Myocyte (in vitro differentiated cells): ENCODE measurements around the gene CR2. TPM values are rescaled to one million over a fixed set of nuclear protein-coding genes. Genes with fewer than 3 reads are reported as not detected.
"Not testable (repeated sequence)": the region's sequence is repeated elsewhere in the genome, so short reads cannot be mapped to it uniquely, and the experiment has no call there.

Source experiments
- DNase-seq: peaks from one replicate; pipeline ENCODE4 v3.0.0-alpha.2; 2012; ENCODE audit warnings: low read depth
- total RNA-seq: library from RNA; depleted of rRNA; stranded (reverse); fragments of >200 nt; gene quantifications from 2 replicates; pipeline ENCODE4 v1.2.3, GENCODE V29; 2014

CR2 gene
- total RNA-seq, 1 donor from 2014 or later: not detected

DNA sequence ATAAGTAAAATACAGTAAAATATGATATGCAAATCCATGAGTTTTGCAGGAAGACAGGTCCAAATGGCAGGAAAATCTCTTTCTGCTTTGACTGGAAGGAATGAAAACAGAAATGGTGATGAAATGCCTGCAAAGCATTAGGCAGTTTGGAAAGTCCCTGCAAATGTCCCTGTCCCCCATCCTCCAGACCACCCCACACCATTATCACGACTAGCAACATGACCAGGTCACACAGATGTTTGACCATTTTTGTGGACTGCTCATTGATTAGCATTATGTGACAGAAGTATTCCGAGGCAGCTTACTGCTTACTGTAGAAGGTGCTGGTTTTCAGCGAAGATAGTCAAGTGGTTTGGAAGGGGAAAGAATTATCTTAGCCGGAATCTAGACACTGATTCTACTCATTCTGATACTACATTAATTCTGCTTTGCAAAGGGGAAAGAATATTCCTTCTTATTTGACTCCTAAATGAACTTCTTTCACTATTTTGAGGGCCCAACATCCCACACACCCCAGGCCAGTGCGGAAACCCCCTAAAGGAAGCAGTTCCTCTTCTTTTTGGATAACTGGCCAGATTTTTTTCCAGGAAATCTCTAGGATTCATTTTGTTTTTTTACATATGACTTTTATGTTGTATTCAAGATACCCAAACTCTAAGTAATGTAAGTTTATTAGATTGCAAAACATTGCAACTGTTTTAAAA is 9.5 kb upstream of the CR2 start:
- DNase-seq: no peak

DNA sequence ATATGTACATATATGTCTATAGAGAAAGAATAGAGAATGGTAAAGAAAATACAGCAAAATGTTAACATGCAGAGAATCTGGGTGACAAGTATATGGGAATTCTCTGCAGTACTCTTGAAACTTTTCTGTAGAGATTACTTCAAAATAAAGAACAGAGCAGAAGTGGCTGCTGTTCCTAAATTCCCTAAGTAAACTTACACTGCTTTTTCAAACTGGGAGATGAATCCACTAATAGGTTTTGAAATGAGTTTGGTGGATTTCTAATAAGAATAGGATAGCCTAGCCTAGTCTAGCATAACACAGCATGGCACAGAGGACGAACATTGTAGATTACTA is 450 bp upstream of the CR2 start:
- DNase-seq: no peak

DNA sequence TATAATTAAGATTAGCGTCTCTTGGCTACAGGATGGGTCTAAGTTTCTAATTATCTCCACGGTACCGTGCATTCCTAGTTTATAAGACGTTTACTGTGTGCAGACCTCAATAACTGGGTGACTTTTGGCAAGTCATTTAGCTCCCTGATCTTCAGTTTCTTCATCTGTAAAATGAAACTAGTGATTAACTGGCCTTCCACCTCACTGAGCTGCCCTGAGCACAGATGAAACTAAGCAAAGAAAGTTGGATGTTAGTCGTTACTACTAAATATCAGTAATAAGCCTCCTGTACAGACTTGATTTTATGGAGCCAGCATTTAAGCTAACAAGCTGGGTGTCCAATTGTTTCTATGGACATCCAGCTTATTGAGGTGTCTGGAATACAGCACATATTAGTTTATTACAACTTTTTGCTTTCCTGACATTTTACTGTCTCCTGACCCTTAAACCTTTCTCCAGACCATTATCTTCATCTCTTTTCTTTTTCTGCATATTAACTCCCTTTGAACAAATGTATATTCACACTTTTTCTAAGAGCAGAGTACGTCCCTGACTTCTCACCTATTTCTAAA is 1.1 kb downstream of the CR2 start:
- no peak for DNase-seq

GRCh38 chr1:207458414-207458813 is 4.3 kb downstream of the CR2 start:
- DNase-seq: no peak

GRCh38 chr1:207459008-207459407 is 4.9 kb downstream of the CR2 start:
- no peak for DNase-seq

DNA sequence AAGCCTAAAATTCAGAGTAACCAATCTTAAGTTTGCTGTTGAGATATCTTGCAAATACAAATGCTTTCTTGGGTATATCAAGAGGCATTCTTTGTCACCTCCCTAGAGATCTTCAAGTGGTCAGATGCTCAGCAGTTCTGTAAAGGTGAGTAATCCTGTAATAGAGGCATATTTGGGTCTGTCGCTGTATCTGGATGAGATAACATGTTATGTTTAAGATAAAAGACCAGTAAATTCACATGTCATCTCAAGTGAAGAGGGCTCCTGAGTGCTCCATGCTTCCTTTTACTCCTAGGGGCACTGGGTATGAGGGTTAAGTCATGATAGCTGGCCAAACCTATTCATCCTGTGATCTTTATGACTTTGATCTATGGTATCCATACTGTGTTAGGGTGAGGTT is 7.5 kb downstream of the CR2 start:
- no peak for DNase-seq

DNA sequence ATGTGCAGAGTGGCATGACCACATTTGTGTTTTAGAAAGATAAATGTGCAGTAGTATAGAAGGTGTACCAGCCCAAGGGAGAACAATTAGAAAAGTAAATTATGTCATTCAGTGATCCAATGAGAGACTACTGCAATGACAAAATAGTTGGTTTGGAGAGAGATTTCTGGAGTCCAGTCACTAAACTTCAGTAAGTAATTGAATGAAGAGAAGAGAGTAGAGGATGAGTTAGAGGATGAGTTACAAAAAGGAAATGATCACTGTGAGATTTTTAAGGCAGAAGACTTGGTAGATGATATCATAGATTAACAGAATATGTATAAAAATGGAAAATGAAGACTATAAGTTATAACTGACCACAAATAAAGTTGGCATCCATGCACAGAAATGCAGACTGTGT is 8.4 kb downstream of the CR2 start:
- DNase-seq: no peak

DNA sequence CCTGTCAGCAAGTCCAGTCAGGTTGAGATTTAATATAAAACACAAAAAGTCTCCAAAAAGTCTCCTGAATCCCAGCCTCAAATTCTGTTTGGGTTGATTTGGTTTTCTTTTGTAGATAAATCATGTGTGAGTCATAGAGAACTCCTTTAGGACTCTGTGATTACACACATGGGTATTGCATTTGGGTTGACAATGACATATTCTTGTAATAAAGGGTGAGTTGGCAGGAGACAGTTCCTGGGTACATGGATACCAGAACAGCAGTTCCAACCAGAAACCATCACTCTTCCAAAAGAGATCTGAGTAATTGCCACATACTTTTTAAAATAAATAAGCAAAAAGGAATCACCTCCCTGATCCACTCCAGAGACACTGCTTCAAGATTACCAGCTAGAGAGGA is 8.9 kb downstream of the CR2 start:
- no peak for DNase-seq

- no peak for DNase-seq
Measured at GRCh38 chr1:207463571-207463970, 9.4 kb downstream of the CR2 start.

- DNase-seq: no peak
Measured at GRCh38 chr1:207470927-207471326, 16.8 kb downstream of the CR2 start.

DNA sequence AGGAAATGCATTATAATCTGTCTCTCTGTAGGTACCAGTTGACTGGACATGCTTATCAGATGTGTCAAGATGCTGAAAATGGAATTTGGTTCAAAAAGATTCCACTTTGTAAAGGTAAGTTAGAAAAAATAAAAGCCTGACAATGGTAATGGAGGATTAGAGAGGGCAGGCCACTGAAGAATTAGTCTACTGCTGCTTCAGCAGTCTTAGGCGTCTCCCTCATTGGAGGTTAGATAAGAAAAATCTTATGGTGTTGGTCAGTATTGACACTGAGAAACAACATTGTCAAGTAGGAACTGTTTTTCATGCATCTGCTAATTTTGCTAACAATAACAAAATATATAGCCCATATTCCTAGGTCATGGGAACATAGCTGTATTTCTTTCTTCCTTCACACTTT is 20.1 kb downstream of the CR2 start:
- DNase-seq: no peak

DNA sequence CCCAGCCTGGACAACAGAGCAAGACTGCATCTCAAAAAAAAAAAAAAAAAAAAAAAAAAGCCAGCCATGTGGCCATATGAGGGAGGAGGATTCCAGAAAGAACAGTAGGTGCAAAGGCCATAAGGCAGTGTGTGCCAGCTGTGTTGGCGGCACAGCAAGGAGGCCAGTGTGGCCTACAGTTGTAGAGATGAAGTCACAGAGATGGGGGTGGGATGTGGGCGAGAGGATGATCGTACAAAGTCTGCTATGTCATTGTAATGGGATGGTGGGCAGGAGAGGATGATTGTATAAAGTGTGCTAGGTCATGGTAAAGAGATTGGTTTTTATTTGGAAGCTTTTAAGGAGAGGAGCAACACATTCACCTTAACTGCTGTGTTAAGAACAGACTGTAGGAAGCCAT is 32.1 kb downstream of the CR2 start:
- DNase-seq: no peak

DNA sequence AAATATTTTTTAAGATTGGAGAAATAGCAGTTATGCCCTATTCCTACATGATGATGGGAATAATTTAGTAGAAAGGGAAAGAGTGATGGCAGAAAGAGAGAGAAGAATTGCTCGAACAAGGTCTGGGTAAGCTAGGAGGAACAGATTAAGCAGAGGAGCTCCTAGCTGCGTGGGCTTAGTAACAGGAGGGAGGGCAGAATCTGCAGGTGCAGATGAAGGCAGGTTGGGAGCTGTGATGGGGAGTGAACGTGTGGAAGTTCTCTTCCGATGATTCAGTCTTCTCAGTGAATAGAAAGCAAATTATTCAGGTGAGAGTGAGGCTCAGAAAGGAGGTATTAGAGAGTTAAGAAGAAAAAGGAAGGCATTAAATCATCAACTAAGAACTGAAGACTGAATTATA is 33.5 kb downstream of the CR2 start:
- no peak for DNase-seq

DNA sequence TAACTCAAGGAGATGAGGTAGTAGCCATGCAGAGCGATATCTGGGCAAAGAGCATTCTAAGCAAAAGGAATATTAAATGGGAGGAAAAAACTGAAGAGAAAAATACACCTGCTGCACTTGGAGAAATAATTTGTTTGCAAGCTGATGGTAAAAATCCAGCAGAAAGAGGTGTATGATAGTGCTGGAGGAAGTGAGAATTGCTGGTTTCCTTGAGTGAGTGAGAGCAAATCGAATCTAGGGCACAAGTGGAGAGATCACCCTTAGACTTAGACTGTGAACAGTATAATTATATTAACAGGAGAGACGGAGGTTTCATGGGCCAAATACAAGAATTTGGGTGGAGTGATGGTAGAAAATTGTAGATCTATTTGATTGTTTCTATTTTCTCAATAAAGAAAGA is 39.1 kb downstream of the CR2 start:
- DNase-seq: no peak

- no peak for DNase-seq
Measured at GRCh38 chr1:207494171-207494570, 40.0 kb downstream of the CR2 start.

- not testable (repeated sequence) for DNase-seq
Measured at GRCh38 chr1:207495281-207495680, 41.2 kb downstream of the CR2 start.

DNA sequence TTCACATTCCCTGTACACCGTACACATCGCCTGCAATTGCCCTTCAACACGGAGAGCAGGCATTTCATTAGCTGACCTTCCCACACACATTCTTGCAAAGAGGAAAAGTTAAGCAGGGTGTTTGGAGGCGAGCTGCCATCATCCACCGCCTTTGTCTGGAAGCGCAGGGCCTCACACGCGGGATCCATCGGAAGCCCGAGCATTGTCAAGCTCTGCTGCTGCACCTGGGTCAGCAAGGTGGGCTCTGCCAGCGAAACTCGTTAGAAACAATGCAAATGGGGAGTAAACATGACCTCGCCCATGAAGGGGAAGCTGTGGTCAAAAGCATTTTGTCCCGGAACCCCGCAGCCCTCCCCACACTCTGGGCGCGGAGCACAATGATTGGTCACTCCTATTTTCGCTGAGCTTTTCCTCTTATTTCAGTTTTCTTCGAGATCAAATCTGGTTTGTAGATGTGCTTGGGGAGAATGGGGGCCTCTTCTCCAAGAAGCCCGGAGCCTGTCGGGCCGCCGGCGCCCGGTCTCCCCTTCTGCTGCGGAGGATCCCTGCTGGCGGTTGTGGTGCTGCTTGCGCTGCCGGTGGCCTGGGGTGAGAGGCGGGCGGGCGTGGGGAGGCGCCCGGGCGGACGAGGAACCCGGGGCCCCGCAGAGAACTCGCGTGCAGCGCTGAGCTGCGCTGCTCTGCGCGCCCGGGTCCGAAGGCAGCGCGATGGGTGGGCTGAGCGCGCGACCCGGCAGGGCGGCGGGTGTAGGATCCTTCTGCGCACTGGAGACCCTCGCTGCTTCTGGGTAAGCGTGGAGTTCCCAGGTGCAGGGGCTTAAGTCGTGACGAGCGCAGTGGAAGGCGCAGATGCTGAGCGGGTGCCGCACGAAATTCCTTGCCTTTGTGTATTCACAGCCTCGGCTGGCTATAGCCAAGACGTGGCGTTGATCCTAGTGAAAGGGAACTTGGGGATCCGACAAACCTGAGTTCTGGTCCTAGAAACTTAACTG is 42.0 kb downstream of the CR2 start, which contains the start of gene CR1:
Gene CR1 (plus strand): TSS at position 357 of the 992 bp plus-strand sequence. CDS start 111 bp downstream, at position 468.
- no peak for DNase-seq

- DNase-seq: no peak
Measured at GRCh38 chr1:207497941-207498340, 43.8 kb downstream of the CR2 start.

- peak; percentile 65 for DNase-seq
Measured at GRCh38 chr1:207499573-207499972, 45.4 kb downstream of the CR2 start.

DNA sequence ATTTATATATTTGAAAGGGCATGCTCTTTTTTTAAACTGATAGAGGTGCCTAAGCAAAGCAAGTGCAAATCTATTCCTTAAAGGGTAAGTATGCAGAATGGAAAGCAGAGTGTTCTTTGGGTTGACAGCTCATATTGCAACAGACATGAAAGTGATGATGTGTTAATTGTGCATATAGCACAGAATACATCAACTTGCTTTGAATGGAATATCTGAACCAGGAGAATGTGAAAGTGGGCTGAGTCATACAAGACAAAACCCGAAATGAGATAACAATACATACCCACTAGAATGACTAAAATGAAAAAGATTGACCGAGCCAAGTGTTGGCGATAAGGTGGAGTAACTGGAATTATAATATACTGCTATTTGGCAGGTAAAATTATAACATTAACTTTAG is 46.2 kb downstream of the CR2 start:
- no peak for DNase-seq

- DNase-seq: no peak
Measured at GRCh38 chr1:207501071-207501470, 46.9 kb downstream of the CR2 start.

- no peak for DNase-seq
Measured at GRCh38 chr1:207502726-207503125, 48.6 kb downstream of the CR2 start.
